Mucosa of rectum (tissue), 2 donors: ENCODE results near the gene SAXO2.
"Not testable (repeated sequence)": the region's sequence is repeated elsewhere in the genome, so short reads cannot be mapped to it uniquely, and the experiment has no call there.

Source experiments
- H3K27ac ChIP-seq, 2 donors: one replicate each; pipeline ENCODE4 v1.7.0; 2013; ENCODE audit warnings: inconsistent platforms in 2 of 2, low read depth in 2 of 2, low read length in 2 of 2
- H3K27me3 ChIP-seq, 2 donors: one replicate each; pipeline ENCODE4 v1.7.0; 2013; ENCODE audit warnings: low read length in 2 of 2; ENCODE audit not compliant: control insufficient read depth in 2 of 2, insufficient read depth in 2 of 2
- H3K36me3 ChIP-seq, 2 donors: one replicate each; pipeline ENCODE4 v1.7.0; 2013; ENCODE audit warnings: low read length in 2 of 2; ENCODE audit not compliant: control insufficient read depth in 2 of 2, insufficient read depth in 2 of 2
- H3K4me1 ChIP-seq, 2 donors: one replicate each; pipeline ENCODE4 v1.7.0; 2013; ENCODE audit warnings: low read length in 2 of 2, mild to moderate bottlenecking in 1 of 2; ENCODE audit not compliant: control insufficient read depth in 2 of 2, insufficient read depth in 2 of 2
- H3K4me3 ChIP-seq, 2 donors: one replicate each; pipeline ENCODE4 v1.7.0; 2013; ENCODE audit warnings: low read length in 2 of 2
- H3K9ac ChIP-seq, 2 donors: one replicate each; pipeline ENCODE4 v1.7.0; 2013; ENCODE audit warnings: low read length in 2 of 2, low read depth in 1 of 2, mild to moderate bottlenecking in 1 of 2
- H3K9me3 ChIP-seq, 2 donors: one replicate each; pipeline ENCODE4 v1.7.0; 2013; ENCODE audit warnings: low read length in 2 of 2; ENCODE audit not compliant: control insufficient read depth in 2 of 2
- donor health status: healthy.
- donor health status: Normal muscosa, but diverticular disease.

Gene SAXO2, protein sequence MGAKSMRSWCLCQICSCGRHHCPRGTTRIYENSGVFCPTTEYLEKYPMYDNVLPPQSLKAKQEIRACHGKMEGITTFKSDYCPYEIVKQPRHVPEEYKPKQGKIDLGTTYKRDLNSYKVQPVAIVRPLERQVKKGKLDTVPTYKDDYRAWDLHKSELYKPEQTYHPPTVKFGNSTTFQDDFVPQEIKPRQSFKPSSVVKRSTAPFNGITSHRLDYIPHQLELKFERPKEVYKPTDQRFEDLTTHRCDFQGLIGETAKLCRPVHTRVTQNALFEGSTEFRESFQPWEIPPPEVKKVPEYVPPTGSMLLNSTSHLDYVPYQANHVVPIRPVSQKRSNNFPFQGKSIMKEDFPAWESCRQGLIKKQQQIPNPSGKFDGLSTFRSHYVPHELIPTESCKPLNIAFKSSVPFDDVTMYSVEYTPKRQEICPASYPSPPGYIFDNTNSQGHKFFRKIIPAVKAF

DNA sequence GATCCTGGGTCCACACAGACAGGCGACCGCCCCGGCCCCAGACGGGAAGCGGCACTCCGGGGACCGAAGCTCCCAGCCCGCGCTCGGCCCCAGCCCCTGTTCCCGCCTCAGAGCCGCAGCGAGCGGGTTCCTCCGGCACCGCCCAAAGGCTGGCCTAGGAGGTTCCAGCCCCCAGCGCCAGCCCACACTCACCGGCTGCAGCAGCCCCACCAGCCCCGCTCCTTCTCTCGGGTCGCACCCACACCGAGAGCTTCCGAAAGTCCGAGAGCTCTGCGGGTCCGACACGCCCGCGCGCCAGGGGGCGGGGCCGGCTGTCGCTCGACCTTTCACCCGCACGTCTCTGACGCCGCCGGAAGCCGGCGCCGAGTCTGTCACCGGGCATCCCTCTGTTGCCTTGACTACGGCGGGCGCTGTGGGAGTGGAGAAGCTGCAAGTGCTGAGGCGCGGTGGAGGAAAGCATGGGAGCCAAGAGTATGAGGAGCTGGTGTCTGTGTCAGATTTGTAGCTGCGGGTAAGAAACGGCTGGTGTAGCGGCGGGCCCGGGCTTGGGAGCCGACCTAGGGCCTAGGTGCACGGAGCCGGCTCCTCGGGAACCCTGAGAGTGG lies at the start of gene SAXO2, which contains the start of gene EFL1:
SAXO2 (plus strand) TSS at position 397 of the 605 bp plus-strand sequence; CDS start at position 459, 62 bp downstream.
EFL1 (minus strand) TSS at position 313 of the 605 bp plus-strand sequence. CDS start 956 bp downstream, outside the sequence.
- H3K9ac ChIP-seq: peak within 1 kb of the TSS; percentile 74 to 76
- peaks cover under 1 to 12% of the 10 kb centered on the region in 2 donors for H3K36me3 ChIP-seq
- peak within 1 kb of the TSS; percentile 87 to 91 for H3K4me3 ChIP-seq
- H3K4me1 ChIP-seq: peaks cover 11 to 12% of the 10 kb centered on the region in 2 donors
- H3K9me3 ChIP-seq: no peaks in the 10 kb centered on the region
- no peaks in the 10 kb centered on the region for H3K27me3 ChIP-seq
- peak within 1 kb of the TSS; percentile 85 to 89 for H3K27ac ChIP-seq

DNA sequence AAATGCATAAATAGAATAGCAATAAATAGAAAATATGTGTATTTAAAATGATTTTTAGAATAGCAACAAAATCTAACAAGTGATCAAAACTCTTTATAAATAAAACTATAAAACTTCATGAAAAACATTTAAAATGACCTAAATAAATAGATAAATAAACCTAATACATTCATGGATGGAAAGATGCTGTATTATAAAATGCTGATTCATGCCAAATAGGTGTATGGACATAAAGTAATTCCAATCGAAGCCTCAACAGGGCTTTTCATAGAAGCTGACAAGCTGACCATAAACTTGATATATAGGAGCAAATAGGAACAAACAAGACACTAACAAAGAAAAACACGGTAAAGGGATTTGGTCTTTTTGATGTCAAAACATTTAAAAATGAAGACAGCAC lies 46.5 kb upstream of the SAXO2 start:
- not testable (repeated sequence) for H3K27me3 ChIP-seq, H3K9ac ChIP-seq, H3K4me1 ChIP-seq, H3K9me3 ChIP-seq, H3K4me3 ChIP-seq, H3K27ac ChIP-seq
- peaks cover 18 to 20% of the 10 kb centered on the region in 2 donors for H3K36me3 ChIP-seq

- peaks cover 8 to 13% of the 10 kb centered on the region in 2 donors for H3K36me3 ChIP-seq
- not testable (repeated sequence) for H3K9ac ChIP-seq, H3K4me1 ChIP-seq, H3K27ac ChIP-seq, H3K9me3 ChIP-seq, H3K4me3 ChIP-seq, H3K27me3 ChIP-seq
Observed at GRCh38 chr15:82221535-82221934, 41.1 kb upstream of the SAXO2 start.

DNA sequence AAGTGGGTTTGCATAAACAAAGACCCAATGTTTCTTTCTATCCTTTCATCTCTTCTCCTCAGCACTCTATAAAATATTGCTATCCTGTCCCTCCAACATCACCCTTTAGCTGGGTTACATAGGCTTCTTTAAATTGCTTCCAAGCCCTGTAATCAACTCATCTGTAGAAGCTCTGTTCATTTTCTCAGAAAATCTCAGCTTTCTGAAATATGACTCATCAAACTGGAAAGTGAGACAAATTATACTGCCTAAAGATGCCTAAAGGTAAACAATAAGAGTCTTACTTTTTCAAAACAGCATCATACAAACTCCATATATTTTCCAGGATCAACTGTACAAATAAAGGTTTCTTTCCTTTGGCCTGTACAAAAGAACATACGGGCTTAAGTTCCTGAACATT lies 33.9 kb upstream of the SAXO2 start:
- Histone ChIP-seq H3K9ac (no peak overlapping the region), H3K36me3 (peaks cover 10 to 11% of the 10 kb centered on the region in 2 donors), H3K27ac (no peak overlapping the region), H3K27me3 (no peaks in the 10 kb centered on the region), H3K4me1 (peaks cover 5 to 17% of the 10 kb centered on the region in 2 donors), H3K9me3 (no peaks in the 10 kb centered on the region), H3K4me3 (no peak overlapping the region)

DNA sequence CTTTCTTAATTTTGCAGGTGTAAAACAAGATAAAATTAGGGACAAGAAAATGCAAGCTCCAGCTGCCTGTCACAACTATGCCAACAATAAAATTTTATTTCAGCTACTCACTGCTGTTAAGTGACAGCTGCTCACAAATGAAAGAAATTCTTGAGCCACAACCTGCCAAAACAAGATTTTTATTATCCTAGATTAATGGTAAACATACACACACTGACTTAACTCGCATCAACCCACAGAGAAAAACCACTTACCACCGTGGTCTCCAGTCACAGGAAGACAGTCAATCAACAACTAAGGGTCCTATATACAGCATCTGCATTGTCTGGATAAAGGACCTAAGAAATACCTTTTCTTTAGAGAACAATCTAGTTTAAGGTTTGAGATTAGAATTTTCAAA lies 31.4 kb upstream of the SAXO2 start:
- Histone ChIP-seq H3K4me3 (no peak overlapping the region), H3K4me1 (peaks cover 5 to 17% of the 10 kb centered on the region in 2 donors), H3K27me3 (no peaks in the 10 kb centered on the region), H3K36me3 (peaks cover 7 to 9% of the 10 kb centered on the region in 2 donors), H3K27ac (peak overlapping the region; percentile 38 to 62), H3K9ac (no peak overlapping the region), H3K9me3 (no peaks in the 10 kb centered on the region)

- Histone ChIP-seq H3K4me1 (peaks cover 5 to 17% of the 10 kb centered on the region in 2 donors), H3K4me3 (peak overlapping the region in 1 of 2 donors; percentile 39), H3K9me3 (no peaks in the 10 kb centered on the region), H3K9ac (no peak overlapping the region), H3K27me3 (no peaks in the 10 kb centered on the region), H3K27ac (peak overlapping the region; percentile 38 to 62), H3K36me3 (peaks cover 7% of the 10 kb centered on the region in 2 donors)
Observed at GRCh38 chr15:82231842-82232241, 30.8 kb upstream of the SAXO2 start.

GRCh38 chr15:82237944-82238534 lies 24.6 kb upstream of the SAXO2 start:
- Histone ChIP-seq H3K4me1 (peaks cover 14 to 31% of the 10 kb centered on the region in 2 donors), H3K27ac (peak overlapping the region; percentile 75 to 80)
- not testable (repeated sequence) for H3K4me3 ChIP-seq, H3K36me3 ChIP-seq, H3K27me3 ChIP-seq, H3K9me3 ChIP-seq, H3K9ac ChIP-seq

DNA sequence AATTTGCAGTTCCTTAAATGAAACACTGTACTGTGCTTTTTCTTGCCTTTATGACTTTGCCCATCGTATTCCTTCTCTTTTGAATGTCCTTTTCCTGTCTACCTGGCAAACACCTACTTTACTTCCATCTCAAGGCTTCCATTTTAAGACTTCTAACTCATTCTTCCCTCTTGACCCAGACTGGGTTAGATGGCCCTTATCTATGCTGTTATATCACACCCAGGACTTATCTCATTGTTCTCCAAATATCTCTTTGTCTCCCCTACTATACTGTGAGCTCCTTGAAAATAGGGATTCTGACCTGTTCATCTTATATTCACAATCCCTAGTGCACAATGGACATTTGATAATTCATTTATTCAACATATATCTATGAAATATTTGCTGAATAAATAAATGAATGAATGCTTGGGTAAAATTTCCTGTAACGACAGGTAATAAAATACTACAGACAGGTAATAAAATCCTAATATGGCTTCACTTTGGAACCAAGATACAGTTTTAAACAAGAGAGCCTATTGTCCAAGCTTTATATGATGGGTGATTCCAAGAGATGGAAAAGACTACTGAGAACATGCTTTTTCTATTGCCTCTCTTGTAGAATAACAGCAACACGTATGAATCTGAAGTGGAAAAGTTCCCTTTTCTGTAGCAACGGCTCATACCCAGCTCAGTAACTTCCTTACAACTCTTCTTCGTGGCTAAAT lies 22.8 kb upstream of the SAXO2 start:
- Histone ChIP-seq H3K4me1 (peaks cover 14 to 31% of the 10 kb centered on the region in 2 donors), H3K36me3 (peaks cover 2 to 11% of the 10 kb centered on the region in 2 donors), H3K9ac (no peak overlapping the region), H3K9me3 (no peaks in the 10 kb centered on the region), H3K27me3 (no peaks in the 10 kb centered on the region), H3K4me3 (peak overlapping the region in 1 of 2 donors; percentile 20), H3K27ac (peak overlapping the region; percentile 75 to 80)

- H3K4me1 ChIP-seq: peaks cover 14 to 31% of the 10 kb centered on the region in 2 donors
- H3K27me3 ChIP-seq, H3K4me3 ChIP-seq, H3K9me3 ChIP-seq, H3K9ac ChIP-seq: not testable (repeated sequence)
- H3K36me3 ChIP-seq: peaks cover 6 to 13% of the 10 kb centered on the region in 2 donors
- peak overlapping the region; percentile 5 to 7 for H3K27ac ChIP-seq
Observed at GRCh38 chr15:82241836-82242499, 20.6 kb upstream of the SAXO2 start.
